ENCODE measurements around the gene SLC44A2.

GRCh38 chr19:10653482-10653731 is 28.1 kb downstream of the SLC44A2 start:
- TF ChIP-seq REST (IDR thresholded peaks at IDR 0.05; ENCODE audit: insufficient read depth in 1 of 2, low read depth in 2 of 2, low read length in 1 of 2) (no peak), CTCF (IDR thresholded peaks at IDR 0.05) (no peak), POLR2AphosphoS5 (IDR thresholded peaks at IDR 0.05; ENCODE audit: low read depth, low read length) (no peak), SIN3A (IDR thresholded peaks at IDR 0.05; ENCODE audit: borderline replicate concordance, insufficient read depth, low read depth, low read length) (no peak)
